Bronchial epithelial cell (primary cell): ENCODE data around the gene SPATA13. TPM values are rescaled to one million over a fixed set of nuclear protein-coding genes. Genes with fewer than 3 reads are reported as not detected.
"Not testable (repeated sequence)": the region's sequence is repeated elsewhere in the genome, so short reads cannot be mapped to it uniquely, and the experiment has no call there.

Experiments used
- DNase-seq: peaks from one replicate; pipeline ENCODE4 v3.0.0-alpha.2; 2010; ENCODE audit warnings: low read depth
- FAIRE-seq: peaks from 2 replicates; lab custom pipeline; 2011; peaks lifted over from hg19 to GRCh38; lab: Jason Lieb, UNC
- H3K27me3 ChIP-seq: 2 replicates; pipeline ENCODE4 v1.5.1; 2011; ENCODE audit warnings: low read length; ENCODE audit not compliant: control insufficient read depth, insufficient read depth
- H3K36me3 ChIP-seq: 2 replicates; pipeline ENCODE4 v1.5.1; 2011; ENCODE audit warnings: low read length; ENCODE audit not compliant: control insufficient read depth, insufficient read depth
- H3K4me3 ChIP-seq: 2 replicates; pipeline ENCODE4 v1.5.1; 2011; ENCODE audit warnings: mild to moderate bottlenecking, low read depth, low read length, control low read depth
- total RNA-seq: library from RNA; depleted of rRNA; stranded (reverse); fragments of >200 nt; gene quantifications from 2 replicates; pipeline ENCODE4 v1.2.1, GENCODE V29; 2014
- TF ChIP-seq, protein P1 (sequence below): IDR thresholded peaks from 2 replicates; pipeline ENCODE4 v1.5.1; 2011; ENCODE audit warnings: mild to moderate bottlenecking, moderate library complexity, low read length, control low read depth, inconsistent platforms; ENCODE audit not compliant: insufficient read depth, severe bottlenecking

The SPATA13 gene
- total RNA-seq, 1 donor from 2014 or later = 2.1 TPM

DNA sequence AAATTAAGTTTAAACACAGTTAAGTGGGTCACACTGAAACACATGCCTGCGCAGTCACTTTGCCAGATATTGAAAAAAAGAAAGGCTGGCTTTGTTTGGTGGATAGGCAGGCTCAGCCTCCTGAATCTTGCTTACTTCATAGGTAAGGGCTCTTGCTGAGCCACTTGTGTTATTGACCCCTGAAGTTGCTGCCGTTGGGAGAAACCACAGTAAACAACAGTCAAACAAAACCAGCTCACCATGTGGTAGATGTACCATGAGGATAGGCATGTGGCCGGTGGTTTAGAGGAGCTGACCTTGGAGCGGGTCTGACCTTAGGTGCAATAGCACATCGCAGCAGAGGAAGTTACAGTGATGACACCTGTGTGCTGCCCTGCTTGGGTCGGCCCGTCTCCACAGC, 52.2 kb downstream of the SPATA13 start:
- FAIRE-seq = no peak

DNA sequence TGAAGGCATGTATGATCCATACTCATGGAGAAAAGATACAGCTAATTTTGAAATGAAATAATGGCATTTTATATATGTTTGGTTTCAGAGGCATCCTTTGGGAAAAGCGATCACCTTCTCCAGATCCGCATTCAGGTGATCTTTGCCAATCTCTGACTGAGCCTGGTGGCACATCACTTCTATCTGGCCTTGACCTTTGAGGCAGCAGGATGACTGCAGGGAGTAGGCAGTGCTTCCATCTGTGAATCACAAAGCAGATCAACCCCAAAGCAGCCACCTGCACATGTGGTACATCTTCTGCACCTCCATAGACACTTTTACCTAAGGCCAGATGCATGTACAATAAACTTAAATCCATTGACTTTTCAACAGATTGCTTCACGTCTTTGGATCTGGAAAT, 53.4 kb downstream of the SPATA13 start:
- no peak for FAIRE-seq
- Histone ChIP-seq H3K4me3 (no peak overlapping the region), H3K36me3 (no peaks in the 10 kb centered on the region), H3K27me3 (no peaks in the 10 kb centered on the region)
- DNase-seq = no peak
- TF ChIP-seq, protein P1, sequence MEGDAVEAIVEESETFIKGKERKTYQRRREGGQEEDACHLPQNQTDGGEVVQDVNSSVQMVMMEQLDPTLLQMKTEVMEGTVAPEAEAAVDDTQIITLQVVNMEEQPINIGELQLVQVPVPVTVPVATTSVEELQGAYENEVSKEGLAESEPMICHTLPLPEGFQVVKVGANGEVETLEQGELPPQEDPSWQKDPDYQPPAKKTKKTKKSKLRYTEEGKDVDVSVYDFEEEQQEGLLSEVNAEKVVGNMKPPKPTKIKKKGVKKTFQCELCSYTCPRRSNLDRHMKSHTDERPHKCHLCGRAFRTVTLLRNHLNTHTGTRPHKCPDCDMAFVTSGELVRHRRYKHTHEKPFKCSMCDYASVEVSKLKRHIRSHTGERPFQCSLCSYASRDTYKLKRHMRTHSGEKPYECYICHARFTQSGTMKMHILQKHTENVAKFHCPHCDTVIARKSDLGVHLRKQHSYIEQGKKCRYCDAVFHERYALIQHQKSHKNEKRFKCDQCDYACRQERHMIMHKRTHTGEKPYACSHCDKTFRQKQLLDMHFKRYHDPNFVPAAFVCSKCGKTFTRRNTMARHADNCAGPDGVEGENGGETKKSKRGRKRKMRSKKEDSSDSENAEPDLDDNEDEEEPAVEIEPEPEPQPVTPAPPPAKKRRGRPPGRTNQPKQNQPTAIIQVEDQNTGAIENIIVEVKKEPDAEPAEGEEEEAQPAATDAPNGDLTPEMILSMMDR = no peak

More for the DNA sequence above, 52.2 kb downstream of the SPATA13 start:
- Histone ChIP-seq H3K27me3 (no peaks in the 10 kb centered on the region), H3K36me3 (no peaks in the 10 kb centered on the region), H3K4me3 (no peak overlapping the region)
- DNase-seq = no peak
- TF ChIP-seq, protein P1 = no peak

DNA sequence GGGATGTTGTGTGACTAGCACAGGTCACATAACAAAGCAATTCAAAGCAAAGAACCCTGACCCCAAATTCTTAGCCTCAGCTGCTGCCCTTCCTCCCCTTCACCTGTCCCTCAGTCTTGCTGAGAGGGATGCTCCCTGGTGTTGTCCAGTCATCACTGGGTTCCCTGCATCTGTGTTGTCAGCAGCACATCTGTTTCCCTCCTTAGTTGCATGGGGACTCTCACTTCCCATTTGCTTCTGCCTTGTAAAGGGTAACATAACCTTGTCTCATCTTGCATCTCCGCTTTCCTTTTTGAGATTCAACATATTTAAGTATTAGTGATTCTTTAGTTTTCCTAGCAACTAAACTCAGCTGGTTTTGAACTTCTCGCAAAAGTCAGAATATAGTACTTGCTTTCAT, 54.0 kb downstream of the SPATA13 start:
- no peak for FAIRE-seq
- TF ChIP-seq, protein P1 = no peak
- H3K4me3 ChIP-seq = no peak overlapping the region
- no peak for DNase-seq
- no peaks in the 10 kb centered on the region for H3K36me3 ChIP-seq
- no peaks in the 10 kb centered on the region for H3K27me3 ChIP-seq

DNA sequence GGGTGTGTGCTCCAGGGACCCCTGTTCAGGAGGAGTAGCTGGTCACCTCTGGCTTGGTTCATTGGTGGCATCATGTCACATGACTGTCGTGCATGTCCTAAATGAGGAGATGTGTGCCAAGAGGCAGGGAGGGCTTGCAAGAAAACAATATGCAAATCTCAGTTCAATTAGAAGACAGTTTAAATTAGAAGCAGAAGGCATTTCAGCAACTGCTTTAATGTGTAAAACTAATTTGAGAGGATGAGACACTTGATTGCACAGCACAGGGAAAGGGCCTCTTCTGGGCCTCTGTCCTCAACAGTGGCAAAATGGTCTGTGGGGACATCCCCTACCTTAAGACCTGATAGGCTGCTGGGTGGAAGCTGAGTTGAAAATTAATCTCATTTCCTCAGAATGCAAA, 54.6 kb downstream of the SPATA13 start:
- H3K36me3 ChIP-seq = no peaks in the 10 kb centered on the region
- TF ChIP-seq, protein P1 = no peak
- no peak for FAIRE-seq
- no peaks in the 10 kb centered on the region for H3K27me3 ChIP-seq
- no peak for DNase-seq
- no peak overlapping the region for H3K4me3 ChIP-seq

DNA sequence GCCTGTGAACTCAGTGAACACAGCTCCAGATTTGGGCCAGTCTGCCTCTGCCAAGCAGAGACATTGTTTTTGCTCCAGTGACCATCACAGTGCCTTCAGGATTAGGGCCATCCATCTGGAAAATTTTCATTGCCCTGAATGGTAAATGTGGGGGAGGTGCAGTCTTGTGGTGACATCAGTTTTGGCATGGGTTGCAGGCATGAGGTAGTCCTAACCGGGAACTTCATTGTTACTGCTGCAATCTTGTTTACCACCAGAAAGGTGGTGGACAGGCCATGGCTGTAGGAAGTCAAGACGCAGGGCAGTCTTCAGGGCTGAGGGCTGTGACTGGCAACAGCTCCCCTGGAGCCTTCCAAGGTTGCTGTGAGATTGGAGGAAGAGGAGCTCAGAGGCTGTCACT, 55.2 kb downstream of the SPATA13 start:
- TF ChIP-seq, protein P1 = no peak
- H3K36me3 ChIP-seq = no peaks in the 10 kb centered on the region
- DNase-seq (peak; percentile 34), FAIRE-seq (no peak)
- H3K27me3 ChIP-seq = no peaks in the 10 kb centered on the region
- no peak overlapping the region for H3K4me3 ChIP-seq

DNA sequence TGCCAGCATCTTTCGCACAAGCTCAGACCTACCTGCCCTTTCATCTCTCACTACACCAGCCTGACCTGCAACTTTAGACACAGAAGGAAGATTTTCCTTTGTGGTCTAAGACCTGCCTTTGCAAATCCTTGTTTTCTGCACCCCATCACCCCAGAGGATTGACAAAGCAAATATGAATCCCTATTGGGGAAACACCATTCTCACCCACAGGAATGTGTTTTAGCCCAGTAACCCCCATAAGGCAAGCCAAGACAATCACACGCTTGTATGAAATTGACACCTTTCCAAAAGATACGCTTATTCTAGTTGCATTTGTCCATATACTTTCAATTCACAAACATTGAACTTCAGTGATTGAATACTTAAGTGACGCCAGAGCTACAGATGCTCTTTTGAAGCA, 55.7 kb downstream of the SPATA13 start:
- FAIRE-seq = no peak
- H3K4me3 ChIP-seq = no peak overlapping the region
- TF ChIP-seq, protein P1 = no peak

DNA sequence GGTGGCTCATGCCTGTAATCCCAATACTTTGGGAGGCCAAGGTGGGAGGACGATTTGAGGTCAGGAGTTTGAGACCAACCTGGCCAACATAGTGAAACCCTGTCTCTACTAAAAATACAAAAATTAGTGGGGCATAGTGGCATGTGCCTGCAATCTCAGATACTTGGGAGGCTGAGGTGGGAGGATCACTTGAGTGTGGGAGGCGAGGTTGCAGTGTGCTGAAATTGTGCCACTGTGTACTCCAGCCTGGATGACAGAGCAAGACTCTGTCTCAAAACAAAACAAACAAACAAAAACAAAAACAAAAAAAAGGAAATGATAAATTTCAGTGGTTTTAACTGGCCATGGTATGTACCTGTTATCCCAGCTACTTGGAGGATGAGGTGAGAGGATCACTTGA, 56.3 kb downstream of the SPATA13 start:
- not testable (repeated sequence) for H3K36me3 ChIP-seq, DNase-seq, FAIRE-seq, H3K4me3 ChIP-seq, H3K27me3 ChIP-seq

More for the DNA sequence above, 55.7 kb downstream of the SPATA13 start:
- DNase-seq = peak; percentile 78
- Histone ChIP-seq H3K27me3 (no peaks in the 10 kb centered on the region), H3K36me3 (no peaks in the 10 kb centered on the region)
